GM23338 (cell line): Measurements from ENCODE around the gene TOR1AIP1. TPM values are rescaled to one million over a fixed set of nuclear protein-coding genes. Genes with fewer than 3 reads are reported as not detected.

Source experiments
- ATAC-seq: fragments of 200-7000 bp; cut with Tn5 transposase; 3 replicates; pipeline ENCODE4 v1.9.1; 2020
- DNase-seq: peaks from one replicate; pipeline ENCODE4 v3.0.0-alpha.2; 2015; ENCODE audit warnings: low spot score
- H2AFZ ChIP-seq: fragments of 200-600 bp; sonication (generic); 2 replicates; pipeline ENCODE4 v1.8.0; 2016; ENCODE audit warnings: antibody characterized with exemption, mild to moderate bottlenecking, moderate library complexity
- H3F3A ChIP-seq: fragments of 200-600 bp; sonication (generic); replicated peaks from 2 replicates; pipeline ENCODE4 v1.8.0; 2017; ENCODE audit warnings: antibody characterized with exemption, mixed run types, low read depth
- H3K27ac ChIP-seq: fragments of 200-600 bp; sonication (generic); 2 replicates; pipeline ENCODE4 v1.6.1; 2016; ENCODE audit warnings: low read depth
- H3K27me3 ChIP-seq: fragments of 200-600 bp; sonication (generic); 2 replicates; pipeline ENCODE4 v1.8.0; 2016; ENCODE audit warnings: mild to moderate bottlenecking, mixed run types, moderate library complexity; ENCODE audit not compliant: insufficient read depth
- H3K36me3 ChIP-seq: fragments of 200-600 bp; sonication (generic); 2 replicates; pipeline ENCODE4 v1.8.0; 2016; ENCODE audit warnings: mild to moderate bottlenecking; ENCODE audit not compliant: insufficient read depth
- H3K4me1 ChIP-seq: fragments of 200-600 bp; sonication (generic); 2 replicates; pipeline ENCODE4 v1.8.0; 2016; ENCODE audit warnings: mild to moderate bottlenecking, moderate library complexity; ENCODE audit not compliant: insufficient read depth
- H3K4me2 ChIP-seq: fragments of 200-600 bp; sonication (generic); 2 replicates; pipeline ENCODE4 v1.7.1; 2017; ENCODE audit warnings: mixed run types
- H3K4me3 ChIP-seq: fragments of 200-600 bp; sonication (generic); 2 replicates; pipeline ENCODE4 v1.6.1; 2016; ENCODE audit warnings: mixed run types
- H3K79me2 ChIP-seq: fragments of 200-600 bp; sonication (generic); replicated peaks from 2 replicates; pipeline ENCODE4 v1.8.0; 2017; ENCODE audit warnings: mild to moderate bottlenecking; ENCODE audit not compliant: insufficient read depth
- H3K9me2 ChIP-seq: fragments of 200-600 bp; sonication (generic); 2 replicates; pipeline ENCODE4 v1.8.0; 2017; ENCODE audit not compliant: insufficient read depth
- H4K20me1 ChIP-seq: fragments of 200-600 bp; sonication (generic); replicated peaks from 2 replicates; pipeline ENCODE4 v1.8.0; 2017; ENCODE audit warnings: mild to moderate bottlenecking; ENCODE audit not compliant: insufficient read depth
- H3K27ac Mint-ChIP-seq: 2 replicates; pipeline ENCODE4 v1.8.0; 2020; ENCODE audit warnings: inconsistent platforms, mild to moderate bottlenecking, moderate library complexity, mixed read lengths
- H3K27me3 Mint-ChIP-seq: 3 replicates; pipeline ENCODE4 v1.8.0; 2022; ENCODE audit warnings: low read depth, mild to moderate bottlenecking, moderate library complexity, mixed read lengths, inconsistent platforms; ENCODE audit not compliant: insufficient read depth, poor library complexity
- H3K36me3 Mint-ChIP-seq: 3 replicates; pipeline ENCODE4 v1.8.0; 2021; ENCODE audit warnings: low read depth, mild to moderate bottlenecking, inconsistent platforms, moderate library complexity, mixed read lengths
- H3K4me1 Mint-ChIP-seq: 3 replicates; pipeline ENCODE4 v1.8.0; 2020; ENCODE audit warnings: mild to moderate bottlenecking, inconsistent platforms, mixed read lengths
- H3K4me3 Mint-ChIP-seq: 3 replicates; pipeline ENCODE4 v1.8.0; 2021; ENCODE audit warnings: moderate library complexity, mild to moderate bottlenecking, inconsistent platforms, mixed read lengths
- H3K9me3 Mint-ChIP-seq: 3 replicates; pipeline ENCODE4 v1.8.0; 2020; ENCODE audit warnings: moderate library complexity, mild to moderate bottlenecking, inconsistent platforms, mixed read lengths
- EZH2 ChIP-seq: fragments of 200-600 bp; sonication (generic); IDR thresholded peaks from one replicate; pipeline ENCODE4 v1.8.0; 2017; ENCODE audit warnings: antibody characterized with exemption, mild to moderate bottlenecking, low read depth; ENCODE audit not compliant: unreplicated experiment
- EZH2phosphoT487 ChIP-seq: fragments of 200-600 bp; sonication (generic); IDR thresholded peaks from one replicate; pipeline ENCODE4 v1.8.1; 2018; ENCODE audit warnings: antibody characterized with exemption; ENCODE audit not compliant: unreplicated experiment
- JUNB ChIP-seq: IDR thresholded peaks from one replicate; pipeline ENCODE4 v1.6.1; 2016; ENCODE audit warnings: antibody characterized with exemption; ENCODE audit not compliant: unreplicated experiment
- NANOG ChIP-seq: IDR thresholded peaks from 2 replicates; pipeline ENCODE4 v1.6.1; 2016; ENCODE audit warnings: antibody characterized with exemption, borderline replicate concordance
- POLR2AphosphoS5 ChIP-seq: IDR thresholded peaks from 2 replicates; pipeline ENCODE4 v1.6.1; 2016; ENCODE audit warnings: antibody characterized with exemption, low read depth
- STAT1 ChIP-seq: IDR thresholded peaks from one replicate; pipeline ENCODE4 v1.6.1; 2016; ENCODE audit warnings: antibody characterized with exemption; ENCODE audit not compliant: unreplicated experiment
- ZNF114 ChIP-seq: fragments of 250-450 bp; sonication (Bioruptor Pico); IDR thresholded peaks from 2 replicates; pipeline ENCODE4 v1.5.0; 2020; ENCODE audit warnings: mild to moderate bottlenecking, moderate library complexity
- ZNF331 ChIP-seq: fragments of 250-450 bp; sonication (Bioruptor Pico); IDR thresholded peaks from 2 replicates; pipeline ENCODE4 v1.5.0; 2020; ENCODE audit warnings: low read depth, mild to moderate bottlenecking, moderate library complexity
- polyA plus RNA-seq: library from polyadenylated mRNA; unstranded; fragments of >200 nt; fragmentation: Nextera tagmentation; extraction: Ambion mirVana; gene quantifications from 2 replicates; pipeline ENCODE4 v1.2.1, GENCODE V29; 2016
- total RNA-seq: library from RNA; depleted of rRNA; stranded (reverse); fragments of >200 nt; shearing (Covaris generic); gene quantifications from 2 replicates; pipeline ENCODE4 v1.2.3, GENCODE V29; 2014
- TF ChIP-seq, protein P1 (sequence below): IDR thresholded peaks from 2 replicates; pipeline ENCODE4 v1.6.1; 2016; ENCODE audit warnings: antibody characterized with exemption
- TF ChIP-seq, protein P2 (sequence below), 2 experiments: fragments of 200-600 bp in 1 of 2; sonication (generic) in 1 of 2; conservative IDR thresholded peaks; 2 replicates each; pipeline versions ENCODE4 v1.5.1 to v1.6.1; 2016 to 2017; ENCODE audit warnings: antibody characterized with exemption in 2 of 2, low read depth in 2 of 2, mild to moderate bottlenecking in 2 of 2, moderate library complexity in 1 of 2
- TF ChIP-seq, protein P3 (sequence below): IDR thresholded peaks from one replicate; pipeline ENCODE4 v1.6.1; 2018; ENCODE audit warnings: antibody characterized with exemption; ENCODE audit not compliant: unreplicated experiment
- TF ChIP-seq, protein P4 (sequence below): fragments of 250-450 bp; sonication (Bioruptor Pico); IDR thresholded peaks from 2 replicates; pipeline ENCODE4 v1.5.0; 2020; ENCODE audit warnings: mild to moderate bottlenecking, moderate library complexity

TOR1AIP1 gene
- total and polyA plus RNA-seq, 2 experiments from 2014 or later, result 16.9 to 20.6 TPM

DNA sequence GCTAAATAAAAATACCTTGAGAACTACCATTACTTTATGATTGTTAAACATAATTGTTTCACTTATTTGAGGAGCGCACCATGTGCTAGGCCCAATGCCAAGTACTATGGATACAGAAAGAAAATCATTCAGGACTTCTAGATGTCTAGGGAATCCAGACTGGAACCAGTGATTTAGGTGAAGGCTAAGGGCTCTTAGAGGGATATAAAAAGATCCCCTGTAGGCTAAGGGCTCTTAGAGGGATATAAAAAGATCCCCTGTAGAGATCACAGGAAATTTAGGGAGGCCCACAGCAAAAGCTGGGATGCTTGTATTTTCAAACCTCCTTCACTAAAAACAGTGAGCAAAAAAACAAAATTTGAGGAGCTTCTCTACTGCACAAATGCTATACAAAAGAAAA, 11.2 kb upstream of the TOR1AIP1 start (continued):
- TF ChIP-seq, protein P1, sequence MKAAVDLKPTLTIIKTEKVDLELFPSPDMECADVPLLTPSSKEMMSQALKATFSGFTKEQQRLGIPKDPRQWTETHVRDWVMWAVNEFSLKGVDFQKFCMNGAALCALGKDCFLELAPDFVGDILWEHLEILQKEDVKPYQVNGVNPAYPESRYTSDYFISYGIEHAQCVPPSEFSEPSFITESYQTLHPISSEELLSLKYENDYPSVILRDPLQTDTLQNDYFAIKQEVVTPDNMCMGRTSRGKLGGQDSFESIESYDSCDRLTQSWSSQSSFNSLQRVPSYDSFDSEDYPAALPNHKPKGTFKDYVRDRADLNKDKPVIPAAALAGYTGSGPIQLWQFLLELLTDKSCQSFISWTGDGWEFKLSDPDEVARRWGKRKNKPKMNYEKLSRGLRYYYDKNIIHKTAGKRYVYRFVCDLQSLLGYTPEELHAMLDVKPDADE, result no peak

DNA sequence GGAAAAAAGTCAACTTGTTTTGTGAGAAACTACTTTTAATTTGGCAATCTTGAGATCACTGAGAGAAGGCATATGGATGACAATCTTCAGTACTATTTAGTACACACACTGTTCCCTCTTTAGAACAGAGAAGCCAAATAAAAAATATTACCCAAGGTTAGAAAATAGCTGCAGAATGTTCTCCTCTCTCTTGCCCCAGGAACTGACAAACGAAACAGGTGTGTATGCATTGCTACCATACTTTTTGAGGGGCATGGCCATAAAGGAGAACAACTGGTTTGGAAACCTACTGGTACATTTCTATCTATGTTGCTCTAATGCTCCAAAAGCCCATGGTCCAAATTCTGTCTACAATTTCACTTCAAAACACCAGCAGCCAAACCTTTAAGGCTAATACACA, 10.1 kb upstream of the TOR1AIP1 start:
- H3K36me3 Mint-ChIP-seq, result peaks cover 20% of the 10 kb centered on the region; the same call in 2 of the 3 replicates
- Histone ChIP-seq H3K36me3 (peaks cover 1% of the 10 kb centered on the region; the same call in 1 of the 2 replicates), H3K27ac (no peak overlapping the region), H3K4me1 (no peaks in the 10 kb centered on the region), H3K27me3 (no peaks in the 10 kb centered on the region), H3K79me2 (peaks cover 89% of the 10 kb centered on the region), H2AFZ (no peak overlapping the region), H3K4me2 (no peak overlapping the region), H3K4me3 (no peak overlapping the region), H4K20me1 (peaks cover 25% of the 10 kb centered on the region; the same call in 1 of the 2 replicates), H3F3A (0 out of 2 replicates have a peak, but pooled peaks cover 3% of the 10 kb centered on the region), H3K9me2 (no peaks in the 10 kb centered on the region)
- H3K9me3 Mint-ChIP-seq, result no peaks in the 10 kb centered on the region
- no peak overlapping the region for H3K4me3 Mint-ChIP-seq
- ATAC-seq (no peak), DNase-seq (no peak)
- peaks cover 6% of the 10 kb centered on the region for H3K27me3 Mint-ChIP-seq
- no peak overlapping the region; the same call in 1 of the 2 replicates for H3K27ac Mint-ChIP-seq
- H3K4me1 Mint-ChIP-seq, result peaks cover 11% of the 10 kb centered on the region; the same call in 2 of the 3 replicates
- TF ChIP-seq ZNF331 (CRISPR knock-in tag), result no peak
- TF ChIP-seq, protein P2, sequence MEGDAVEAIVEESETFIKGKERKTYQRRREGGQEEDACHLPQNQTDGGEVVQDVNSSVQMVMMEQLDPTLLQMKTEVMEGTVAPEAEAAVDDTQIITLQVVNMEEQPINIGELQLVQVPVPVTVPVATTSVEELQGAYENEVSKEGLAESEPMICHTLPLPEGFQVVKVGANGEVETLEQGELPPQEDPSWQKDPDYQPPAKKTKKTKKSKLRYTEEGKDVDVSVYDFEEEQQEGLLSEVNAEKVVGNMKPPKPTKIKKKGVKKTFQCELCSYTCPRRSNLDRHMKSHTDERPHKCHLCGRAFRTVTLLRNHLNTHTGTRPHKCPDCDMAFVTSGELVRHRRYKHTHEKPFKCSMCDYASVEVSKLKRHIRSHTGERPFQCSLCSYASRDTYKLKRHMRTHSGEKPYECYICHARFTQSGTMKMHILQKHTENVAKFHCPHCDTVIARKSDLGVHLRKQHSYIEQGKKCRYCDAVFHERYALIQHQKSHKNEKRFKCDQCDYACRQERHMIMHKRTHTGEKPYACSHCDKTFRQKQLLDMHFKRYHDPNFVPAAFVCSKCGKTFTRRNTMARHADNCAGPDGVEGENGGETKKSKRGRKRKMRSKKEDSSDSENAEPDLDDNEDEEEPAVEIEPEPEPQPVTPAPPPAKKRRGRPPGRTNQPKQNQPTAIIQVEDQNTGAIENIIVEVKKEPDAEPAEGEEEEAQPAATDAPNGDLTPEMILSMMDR (conservative IDR thresholded peaks at IDR 0.05; ENCODE audit: low read depth in 2 of 2), result no peak
- TF ChIP-seq, protein P3, sequence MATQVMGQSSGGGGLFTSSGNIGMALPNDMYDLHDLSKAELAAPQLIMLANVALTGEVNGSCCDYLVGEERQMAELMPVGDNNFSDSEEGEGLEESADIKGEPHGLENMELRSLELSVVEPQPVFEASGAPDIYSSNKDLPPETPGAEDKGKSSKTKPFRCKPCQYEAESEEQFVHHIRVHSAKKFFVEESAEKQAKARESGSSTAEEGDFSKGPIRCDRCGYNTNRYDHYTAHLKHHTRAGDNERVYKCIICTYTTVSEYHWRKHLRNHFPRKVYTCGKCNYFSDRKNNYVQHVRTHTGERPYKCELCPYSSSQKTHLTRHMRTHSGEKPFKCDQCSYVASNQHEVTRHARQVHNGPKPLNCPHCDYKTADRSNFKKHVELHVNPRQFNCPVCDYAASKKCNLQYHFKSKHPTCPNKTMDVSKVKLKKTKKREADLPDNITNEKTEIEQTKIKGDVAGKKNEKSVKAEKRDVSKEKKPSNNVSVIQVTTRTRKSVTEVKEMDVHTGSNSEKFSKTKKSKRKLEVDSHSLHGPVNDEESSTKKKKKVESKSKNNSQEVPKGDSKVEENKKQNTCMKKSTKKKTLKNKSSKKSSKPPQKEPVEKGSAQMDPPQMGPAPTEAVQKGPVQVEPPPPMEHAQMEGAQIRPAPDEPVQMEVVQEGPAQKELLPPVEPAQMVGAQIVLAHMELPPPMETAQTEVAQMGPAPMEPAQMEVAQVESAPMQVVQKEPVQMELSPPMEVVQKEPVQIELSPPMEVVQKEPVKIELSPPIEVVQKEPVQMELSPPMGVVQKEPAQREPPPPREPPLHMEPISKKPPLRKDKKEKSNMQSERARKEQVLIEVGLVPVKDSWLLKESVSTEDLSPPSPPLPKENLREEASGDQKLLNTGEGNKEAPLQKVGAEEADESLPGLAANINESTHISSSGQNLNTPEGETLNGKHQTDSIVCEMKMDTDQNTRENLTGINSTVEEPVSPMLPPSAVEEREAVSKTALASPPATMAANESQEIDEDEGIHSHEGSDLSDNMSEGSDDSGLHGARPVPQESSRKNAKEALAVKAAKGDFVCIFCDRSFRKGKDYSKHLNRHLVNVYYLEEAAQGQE, result no peak
- no peak for TF ChIP-seq ZNF114 (CRISPR knock-in tag)
- TF ChIP-seq NANOG, result no peak
- no peak for TF ChIP-seq POLR2AphosphoS5
- TF ChIP-seq EZH2, result no peak
- TF ChIP-seq EZH2phosphoT487, result no peak
- no peak for TF ChIP-seq STAT1
- TF ChIP-seq, protein P4, sequence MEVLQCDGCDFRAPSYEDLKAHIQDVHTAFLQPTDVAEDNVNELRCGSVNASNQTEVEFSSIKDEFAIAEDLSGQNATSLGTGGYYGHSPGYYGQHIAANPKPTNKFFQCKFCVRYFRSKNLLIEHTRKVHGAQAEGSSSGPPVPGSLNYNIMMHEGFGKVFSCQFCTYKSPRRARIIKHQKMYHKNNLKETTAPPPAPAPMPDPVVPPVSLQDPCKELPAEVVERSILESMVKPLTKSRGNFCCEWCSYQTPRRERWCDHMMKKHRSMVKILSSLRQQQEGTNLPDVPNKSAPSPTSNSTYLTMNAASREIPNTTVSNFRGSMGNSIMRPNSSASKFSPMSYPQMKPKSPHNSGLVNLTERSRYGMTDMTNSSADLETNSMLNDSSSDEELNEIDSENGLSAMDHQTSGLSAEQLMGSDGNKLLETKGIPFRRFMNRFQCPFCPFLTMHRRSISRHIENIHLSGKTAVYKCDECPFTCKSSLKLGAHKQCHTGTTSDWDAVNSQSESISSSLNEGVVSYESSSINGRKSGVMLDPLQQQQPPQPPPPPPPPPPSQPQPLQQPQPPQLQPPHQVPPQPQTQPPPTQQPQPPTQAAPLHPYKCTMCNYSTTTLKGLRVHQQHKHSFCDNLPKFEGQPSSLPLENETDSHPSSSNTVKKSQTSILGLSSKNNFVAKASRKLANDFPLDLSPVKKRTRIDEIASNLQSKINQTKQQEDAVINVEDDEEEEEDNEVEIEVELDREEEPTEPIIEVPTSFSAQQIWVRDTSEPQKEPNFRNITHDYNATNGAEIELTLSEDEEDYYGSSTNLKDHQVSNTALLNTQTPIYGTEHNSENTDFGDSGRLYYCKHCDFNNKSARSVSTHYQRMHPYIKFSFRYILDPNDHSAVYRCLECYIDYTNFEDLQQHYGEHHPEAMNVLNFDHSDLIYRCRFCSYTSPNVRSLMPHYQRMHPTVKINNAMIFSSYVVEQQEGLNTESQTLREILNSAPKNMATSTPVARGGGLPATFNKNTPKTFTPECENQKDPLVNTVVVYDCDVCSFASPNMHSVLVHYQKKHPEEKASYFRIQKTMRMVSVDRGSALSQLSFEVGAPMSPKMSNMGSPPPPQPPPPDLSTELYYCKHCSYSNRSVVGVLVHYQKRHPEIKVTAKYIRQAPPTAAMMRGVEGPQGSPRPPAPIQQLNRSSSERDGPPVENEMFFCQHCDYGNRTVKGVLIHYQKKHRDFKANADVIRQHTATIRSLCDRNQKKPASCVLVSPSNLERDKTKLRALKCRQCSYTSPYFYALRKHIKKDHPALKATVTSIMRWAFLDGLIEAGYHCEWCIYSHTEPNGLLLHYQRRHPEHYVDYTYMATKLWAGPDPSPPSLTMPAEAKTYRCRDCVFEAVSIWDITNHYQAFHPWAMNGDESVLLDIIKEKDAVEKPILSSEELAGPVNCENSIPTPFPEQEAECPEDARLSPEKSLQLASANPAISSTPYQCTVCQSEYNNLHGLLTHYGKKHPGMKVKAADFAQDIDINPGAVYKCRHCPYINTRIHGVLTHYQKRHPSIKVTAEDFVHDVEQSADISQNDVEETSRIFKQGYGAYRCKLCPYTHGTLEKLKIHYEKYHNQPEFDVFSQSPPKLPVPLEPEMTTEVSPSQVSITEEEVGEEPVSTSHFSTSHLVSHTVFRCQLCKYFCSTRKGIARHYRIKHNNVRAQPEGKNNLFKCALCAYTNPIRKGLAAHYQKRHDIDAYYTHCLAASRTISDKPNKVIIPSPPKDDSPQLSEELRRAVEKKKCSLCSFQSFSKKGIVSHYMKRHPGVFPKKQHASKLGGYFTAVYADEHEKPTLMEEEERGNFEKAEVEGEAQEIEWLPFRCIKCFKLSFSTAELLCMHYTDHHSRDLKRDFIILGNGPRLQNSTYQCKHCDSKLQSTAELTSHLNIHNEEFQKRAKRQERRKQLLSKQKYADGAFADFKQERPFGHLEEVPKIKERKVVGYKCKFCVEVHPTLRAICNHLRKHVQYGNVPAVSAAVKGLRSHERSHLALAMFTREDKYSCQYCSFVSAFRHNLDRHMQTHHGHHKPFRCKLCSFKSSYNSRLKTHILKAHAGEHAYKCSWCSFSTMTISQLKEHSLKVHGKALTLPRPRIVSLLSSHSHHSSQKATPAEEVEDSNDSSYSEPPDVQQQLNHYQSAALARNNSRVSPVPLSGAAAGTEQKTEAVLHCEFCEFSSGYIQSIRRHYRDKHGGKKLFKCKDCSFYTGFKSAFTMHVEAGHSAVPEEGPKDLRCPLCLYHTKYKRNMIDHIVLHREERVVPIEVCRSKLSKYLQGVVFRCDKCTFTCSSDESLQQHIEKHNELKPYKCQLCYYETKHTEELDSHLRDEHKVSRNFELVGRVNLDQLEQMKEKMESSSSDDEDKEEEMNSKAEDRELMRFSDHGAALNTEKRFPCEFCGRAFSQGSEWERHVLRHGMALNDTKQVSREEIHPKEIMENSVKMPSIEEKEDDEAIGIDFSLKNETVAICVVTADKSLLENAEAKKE (CRISPR knock-in tag), result no peak
- no peak for TF ChIP-seq JUNB
